Right atrium auricular region (tissue), 2 donors: ENCODE results near the gene STX18. TPM values are rescaled to one million over a fixed set of nuclear protein-coding genes. Genes with fewer than 3 reads are reported as not detected.

Experiments used
- DNase-seq: peaks from one replicate; pipeline ENCODE4 v3.0.0-alpha.2; 2019; ENCODE audit warnings: low spot score
- H3K27ac ChIP-seq, 2 donors: fragments of 200-600 bp; sonication (generic); 1 replicate in 1 of 2; 2 replicates in 1 of 2; pipeline ENCODE4 v1.5.1; 2016 to 2019
- H3K27me3 ChIP-seq, 2 donors: fragments of 200-600 bp; sonication (generic); one replicate each; pipeline versions ENCODE4 v1.5.1 to v1.6.0; 2017 to 2019
- H3K36me3 ChIP-seq: fragments of 200-600 bp; sonication (generic); one replicate; pipeline ENCODE4 v1.5.1; 2016
- H3K4me1 ChIP-seq, 2 donors: fragments of 200-600 bp; sonication (generic); one replicate each; pipeline versions ENCODE4 v1.5.1 to v1.6.0; 2017 to 2019
- H3K4me3 ChIP-seq, 2 donors: fragments of 200-600 bp; sonication (generic); 1 replicate in 1 of 2; 2 replicates in 1 of 2; pipeline ENCODE4 v1.5.1; 2017 to 2019; ENCODE audit warnings: mild to moderate bottlenecking in 1 of 2, moderate library complexity in 1 of 2
- H3K9me3 ChIP-seq, 2 donors: fragments of 200-600 bp; sonication (generic); one replicate each; pipeline ENCODE4 v1.5.1; 2019
- CTCF ChIP-seq, 2 donors: fragments of 200-600 bp; sonication (generic); IDR thresholded peaks; one replicate each; pipeline ENCODE4 v1.5.1; 2019; ENCODE audit warnings: antibody characterized with exemption in 2 of 2
- total RNA-seq, 2 donors: library from RNA; depleted of rRNA; stranded (reverse); fragments of >200 nt; gene quantifications; one replicate each; pipeline ENCODE4 v1.1.0, GENCODE V29; 2016

The STX18 gene
- total RNA-seq, 2 donors from 2014 or later, result 8.8 to 10.8 TPM

- Histone ChIP-seq H3K4me3 (no peak overlapping the region), H3K27me3 (no peaks in the 10 kb centered on the region), H3K36me3 (no peaks in the 10 kb centered on the region), H3K27ac (no peak overlapping the region), H3K9me3 (no peaks in the 10 kb centered on the region), H3K4me1 (no peaks in the 10 kb centered on the region)
- no peak for TF ChIP-seq CTCF (IDR thresholded peaks at IDR 0.05)
- DNase-seq, result no peak
Measured at GRCh38 chr4:4411906-4412305, 129.9 kb downstream of the STX18 start.

- H3K27ac ChIP-seq, result no peak overlapping the region
- no peaks in the 10 kb centered on the region for H3K36me3 ChIP-seq
- TF ChIP-seq CTCF (IDR thresholded peaks at IDR 0.05), result no peak
- no peaks in the 10 kb centered on the region for H3K9me3 ChIP-seq
- DNase-seq, result no peak
- no peak overlapping the region for H3K4me3 ChIP-seq
- no peaks in the 10 kb centered on the region for H3K4me1 ChIP-seq
- no peaks in the 10 kb centered on the region for H3K27me3 ChIP-seq
Measured at GRCh38 chr4:4410271-4410670, 131.6 kb downstream of the STX18 start.

- no peaks in the 10 kb centered on the region for H3K27me3 ChIP-seq
- TF ChIP-seq CTCF (IDR thresholded peaks at IDR 0.05), result no peak
- H3K27ac ChIP-seq, result no peak overlapping the region
- no peaks in the 10 kb centered on the region for H3K36me3 ChIP-seq
- no peak for DNase-seq
- no peaks in the 10 kb centered on the region for H3K4me1 ChIP-seq
- H3K4me3 ChIP-seq, result no peak overlapping the region
- H3K9me3 ChIP-seq, result no peaks in the 10 kb centered on the region
Measured at GRCh38 chr4:4409416-4410115, 132.3 kb downstream of the STX18 start.

- Histone ChIP-seq H3K36me3 (no peaks in the 10 kb centered on the region), H3K4me1 (no peaks in the 10 kb centered on the region), H3K9me3 (no peaks in the 10 kb centered on the region), H3K4me3 (no peak overlapping the region), H3K27ac (no peak overlapping the region), H3K27me3 (no peaks in the 10 kb centered on the region)
- no peak for DNase-seq
- no peak for TF ChIP-seq CTCF (IDR thresholded peaks at IDR 0.05)
Measured at GRCh38 chr4:4408576-4409335, 133.1 kb downstream of the STX18 start.

- Histone ChIP-seq H3K9me3 (no peaks in the 10 kb centered on the region), H3K27me3 (no peaks in the 10 kb centered on the region), H3K36me3 (no peaks in the 10 kb centered on the region), H3K4me3 (no peak overlapping the region), H3K4me1 (no peaks in the 10 kb centered on the region), H3K27ac (no peak overlapping the region)
- no peak for DNase-seq
- TF ChIP-seq CTCF (IDR thresholded peaks at IDR 0.05), result no peak
Measured at GRCh38 chr4:4408132-4408523, 133.7 kb downstream of the STX18 start.
